HG02678 (cell line): ENCODE measurements around the gene SLC44A3.

Experiments
- ATAC-seq: cut with Tn5 transposase; IDR thresholded peaks from one replicate; pipeline ENCODE4 v1.9.1; 2021; ENCODE audit warnings: mild to moderate bottlenecking, moderate library complexity; ENCODE audit not compliant: unreplicated experiment

SLC44A3 gene

DNA sequence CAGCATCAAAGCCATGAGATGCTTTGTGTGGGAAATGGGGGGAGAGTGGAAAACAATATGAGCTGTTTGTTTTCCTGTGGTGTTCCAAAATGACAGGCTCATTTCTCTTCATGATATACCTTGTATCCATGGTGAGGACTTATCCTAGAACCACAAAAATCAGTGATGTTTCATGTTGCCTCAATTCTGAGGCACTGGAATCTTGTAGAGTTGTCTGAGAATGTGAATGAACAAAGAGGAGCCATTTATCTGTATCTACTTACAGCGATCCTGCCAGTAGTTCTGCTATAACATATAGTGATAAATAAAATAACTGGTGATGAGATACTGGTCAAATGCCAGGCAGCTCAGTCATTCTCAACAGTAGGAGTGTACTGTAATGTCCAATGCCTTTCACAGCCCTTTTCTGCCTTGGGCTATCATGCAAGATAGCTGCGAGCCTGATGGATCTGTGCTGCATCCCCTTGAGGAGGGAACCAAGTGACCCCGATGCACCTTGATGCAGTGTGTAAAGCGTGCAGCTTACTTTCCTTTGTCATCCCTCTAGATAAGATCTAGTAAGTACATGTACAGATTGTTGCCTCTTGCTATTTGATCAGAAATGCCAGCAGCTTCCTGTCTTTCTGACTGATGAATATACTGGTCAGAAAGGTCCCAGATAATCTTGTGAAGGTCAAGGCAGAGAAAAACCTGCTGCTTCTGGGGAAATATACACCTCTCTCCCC, 52.8 kb downstream of the SLC44A3 start:
- no peak for ATAC-seq

DNA sequence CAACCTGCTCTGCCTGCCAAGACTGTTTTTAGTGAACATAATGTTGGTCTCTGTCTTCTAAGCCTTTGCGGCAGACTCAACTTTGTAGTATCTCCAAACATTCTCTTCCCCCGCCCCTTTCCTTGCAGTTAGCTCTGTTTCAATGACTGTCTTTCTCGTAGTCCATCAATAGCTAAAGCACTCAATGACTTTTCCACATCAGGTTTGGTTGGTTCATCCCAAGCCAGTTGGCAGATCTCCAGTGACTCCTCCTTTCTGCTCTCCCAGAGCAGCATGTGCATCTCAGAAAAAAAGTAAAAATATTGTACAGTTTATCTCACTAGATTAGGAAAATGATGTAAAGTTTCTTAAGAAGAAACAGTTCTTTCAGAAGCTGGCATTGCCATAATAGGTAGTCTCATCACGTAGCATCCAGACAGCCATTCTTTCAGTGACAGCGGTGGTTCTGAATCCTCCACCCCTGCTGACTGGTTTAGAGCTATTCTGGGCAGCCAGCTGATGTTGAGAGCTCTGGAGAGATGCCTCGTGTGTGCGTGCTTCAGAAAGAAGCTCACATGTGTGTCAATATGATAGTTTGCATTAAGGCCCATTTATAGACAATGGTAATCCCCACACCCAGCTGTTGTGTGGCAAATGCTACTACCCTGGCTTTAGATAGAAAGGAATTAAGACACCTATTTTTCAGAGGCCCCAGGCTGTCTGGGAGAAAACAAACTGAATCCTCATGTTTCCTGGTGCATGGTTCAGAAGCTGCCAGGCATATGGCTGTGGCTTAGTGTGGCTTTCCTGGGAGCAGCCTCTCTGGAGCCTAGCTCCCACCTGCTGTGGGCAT, 53.6 kb downstream of the SLC44A3 start:
- no peak for ATAC-seq

DNA sequence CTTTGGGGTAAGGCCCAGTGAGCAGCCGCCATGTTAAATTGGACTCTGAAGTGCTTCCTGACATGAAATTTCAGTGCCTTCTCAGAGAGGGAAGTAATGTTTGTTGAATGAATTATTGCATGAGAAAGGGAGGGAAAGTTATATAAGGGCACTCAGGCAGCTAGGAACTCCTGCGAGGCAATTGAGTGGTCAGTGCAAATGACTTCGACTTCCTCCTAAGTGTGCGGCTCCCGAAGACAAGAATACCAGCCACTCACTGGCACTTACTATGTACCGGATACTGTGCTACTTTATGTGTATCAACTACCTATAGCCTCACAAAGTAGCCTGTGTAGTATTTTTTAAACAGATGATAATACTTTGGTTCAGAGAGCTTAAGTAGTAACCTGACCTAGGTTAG, 54.3 kb downstream of the SLC44A3 start:
- no peak for ATAC-seq

DNA sequence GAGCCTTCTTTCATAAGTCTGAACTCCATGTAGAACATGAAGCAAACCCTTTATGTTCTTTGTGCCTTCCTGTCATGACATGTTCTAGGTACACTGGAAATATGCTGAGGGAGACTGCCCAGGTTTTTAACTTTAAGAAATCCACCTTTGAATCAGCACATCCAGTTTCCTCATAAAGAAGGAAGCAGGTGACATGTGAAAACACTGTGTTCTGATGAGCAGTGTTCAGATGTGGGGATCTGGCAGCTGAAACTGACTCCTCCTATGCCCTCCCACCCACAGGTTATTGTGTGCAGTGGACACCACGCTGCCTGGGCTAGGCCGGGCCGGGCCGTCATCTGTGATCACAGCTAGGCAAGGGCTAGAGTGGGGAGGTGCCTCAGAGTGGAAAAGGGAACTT, 55.6 kb downstream of the SLC44A3 start:
- ATAC-seq, result no peak

DNA sequence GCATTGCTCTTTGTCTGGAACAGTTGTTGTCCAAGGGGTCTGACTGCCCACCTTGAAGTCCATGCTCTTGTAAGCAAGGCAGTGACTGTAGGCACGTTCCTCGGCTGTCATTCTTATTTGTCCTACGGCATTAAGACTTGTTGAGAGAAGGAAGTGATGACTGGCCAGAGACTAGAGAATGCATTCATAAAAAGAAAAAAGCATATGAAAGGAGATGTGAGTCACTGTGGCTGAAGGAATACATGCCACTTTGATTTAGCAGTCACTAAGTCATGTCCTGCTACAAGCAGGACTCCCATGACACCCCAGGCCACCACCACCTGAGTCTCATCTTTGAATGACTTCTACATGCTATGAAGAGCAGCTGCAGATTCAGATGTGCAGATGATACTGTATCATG, 56.2 kb downstream of the SLC44A3 start:
- no peak for ATAC-seq

DNA sequence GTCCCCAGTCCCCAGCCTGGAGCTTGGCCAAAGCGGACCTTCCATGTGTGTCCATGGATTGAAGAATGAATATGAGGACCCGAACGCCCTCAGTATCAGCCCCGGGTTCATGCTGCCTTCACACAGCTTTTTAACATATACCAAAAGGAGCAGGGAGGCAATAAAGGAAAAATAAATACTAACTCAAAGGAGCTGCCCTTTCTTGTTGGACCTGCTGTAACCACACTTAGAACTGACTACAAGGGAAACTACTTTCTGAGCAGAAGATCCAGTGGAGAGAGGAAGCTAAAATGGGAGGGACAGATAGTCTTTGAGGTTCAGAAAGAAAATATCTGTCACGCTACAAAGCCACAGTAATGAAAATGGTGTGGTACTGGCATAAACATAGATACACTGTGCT, 58.2 kb downstream of the SLC44A3 start:
- ATAC-seq, result no peak

DNA sequence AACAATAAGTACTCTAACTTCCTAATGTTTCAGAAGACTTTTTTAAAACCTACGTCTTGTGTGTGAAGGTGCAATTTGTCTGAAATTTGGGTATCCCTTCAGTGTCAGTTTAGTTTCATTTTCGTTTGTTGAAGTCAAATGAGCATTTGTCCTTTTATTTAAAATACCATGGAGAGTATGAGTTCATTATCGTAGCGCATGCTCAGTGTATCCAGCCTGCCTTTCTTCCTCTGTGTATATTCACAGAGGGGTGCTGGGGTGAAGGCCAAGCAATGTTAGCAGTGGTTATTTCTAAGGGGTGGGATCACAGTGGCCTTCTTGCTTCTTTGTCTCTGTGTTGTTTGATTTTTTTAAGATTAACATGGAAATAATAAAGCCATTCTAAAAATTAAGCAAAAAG, 63.5 kb downstream of the SLC44A3 start:
- no peak for ATAC-seq

DNA sequence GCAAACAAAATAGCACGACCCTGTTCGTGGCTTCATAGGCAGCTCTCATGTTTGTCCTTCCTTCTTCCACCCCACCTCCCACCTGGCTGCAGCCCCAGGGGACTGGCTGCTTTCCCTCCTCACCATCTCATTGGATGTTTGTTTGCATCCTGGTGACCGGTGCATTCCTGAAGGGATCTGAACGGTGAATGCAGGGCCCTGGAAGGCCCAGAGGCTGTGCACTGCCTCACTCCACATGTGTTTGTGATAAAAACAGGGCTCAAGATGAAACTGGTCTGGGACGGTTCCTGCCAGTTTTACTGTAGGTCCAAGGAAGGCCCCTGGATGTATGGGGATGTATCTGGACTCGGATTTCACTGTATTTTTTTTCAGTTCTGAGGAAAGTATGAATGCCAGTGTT, 63.9 kb downstream of the SLC44A3 start:
- no peak for ATAC-seq

DNA sequence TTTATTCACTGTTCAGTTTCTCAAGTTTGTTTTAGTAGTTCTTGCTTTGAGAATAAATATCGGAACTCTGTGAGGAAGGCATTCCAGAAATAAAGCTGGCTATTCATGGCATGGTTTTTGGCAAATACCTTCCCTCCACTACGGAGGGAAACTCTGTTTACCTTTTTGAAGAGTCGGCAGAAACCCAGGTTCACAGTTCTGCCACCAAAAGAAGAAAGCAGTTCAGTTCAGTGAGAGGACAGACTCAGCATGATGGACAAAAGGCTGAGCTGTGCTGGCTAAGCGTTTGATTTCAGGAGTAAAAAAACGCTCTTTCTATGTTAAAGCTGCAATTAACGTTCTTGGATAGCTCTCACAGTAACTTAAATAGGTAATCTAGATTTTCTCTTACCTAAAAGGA, 64.3 kb downstream of the SLC44A3 start:
- ATAC-seq, result no peak

DNA sequence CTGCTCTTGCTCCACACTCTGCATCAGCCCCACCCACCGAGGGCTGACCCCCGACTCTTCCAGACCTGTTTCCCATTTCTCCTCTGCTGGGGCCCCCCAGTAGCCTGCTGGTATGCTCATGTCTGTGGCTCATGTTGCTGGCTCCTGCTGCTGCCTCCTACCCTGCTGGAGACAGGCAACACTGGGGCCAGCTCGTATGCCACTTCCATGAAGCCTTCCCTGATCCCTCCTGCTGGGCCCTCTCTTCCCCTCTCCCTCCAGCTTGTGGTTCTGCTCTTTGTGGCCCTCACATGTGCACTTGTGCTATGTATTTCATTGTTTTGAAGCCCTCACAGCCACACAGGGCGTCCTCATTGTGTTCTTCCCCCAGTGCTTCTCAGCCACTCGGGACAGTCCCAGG, 66.2 kb downstream of the SLC44A3 start:
- ATAC-seq, result no peak

DNA sequence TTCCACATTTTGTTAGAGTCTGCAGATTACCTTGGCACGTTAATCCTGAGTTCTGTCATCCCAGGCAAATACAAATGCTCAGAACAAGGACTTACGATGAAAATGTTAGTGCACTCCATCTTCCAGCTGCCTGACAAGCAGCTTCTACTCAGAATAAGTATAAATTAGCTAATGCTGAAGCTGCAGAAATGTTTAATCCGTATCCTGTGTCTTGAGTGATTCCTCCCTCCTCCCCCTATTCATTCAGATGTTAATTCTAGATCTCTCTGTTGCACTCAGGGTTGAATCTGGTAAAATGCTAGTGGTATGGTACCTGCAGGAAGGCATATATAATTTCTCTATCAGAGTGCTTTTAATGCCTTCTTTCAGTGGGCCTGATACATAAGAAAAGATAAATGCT, 66.9 kb downstream of the SLC44A3 start:
- ATAC-seq, result no peak

DNA sequence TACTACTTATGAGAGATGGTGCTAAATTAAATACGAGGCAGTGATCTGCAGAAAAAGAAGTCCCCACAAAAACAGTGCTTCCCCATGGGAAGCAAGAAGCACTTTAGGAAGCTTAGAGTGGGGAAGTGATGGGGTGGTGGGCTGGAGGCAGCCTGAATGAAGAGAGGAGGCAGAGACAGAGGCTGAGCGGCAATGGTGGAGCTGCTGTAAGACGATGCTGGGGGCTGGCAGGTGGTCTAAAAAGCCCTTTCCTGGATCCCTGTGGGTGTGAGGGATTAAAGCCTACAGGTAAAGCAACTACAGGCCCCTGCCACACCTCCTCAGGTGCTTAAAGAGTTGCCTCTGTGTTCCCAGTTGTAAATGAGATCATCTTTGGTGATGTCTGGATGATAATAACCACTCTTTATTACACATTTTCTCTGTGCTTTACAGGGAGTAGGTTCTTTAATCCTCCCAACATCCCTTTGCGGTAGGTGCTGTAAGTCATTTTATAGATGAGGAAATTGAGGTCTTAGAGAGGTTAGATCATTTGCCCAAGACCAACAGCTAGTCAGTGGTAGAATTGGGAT, 67.5 kb downstream of the SLC44A3 start:
- no peak for ATAC-seq

DNA sequence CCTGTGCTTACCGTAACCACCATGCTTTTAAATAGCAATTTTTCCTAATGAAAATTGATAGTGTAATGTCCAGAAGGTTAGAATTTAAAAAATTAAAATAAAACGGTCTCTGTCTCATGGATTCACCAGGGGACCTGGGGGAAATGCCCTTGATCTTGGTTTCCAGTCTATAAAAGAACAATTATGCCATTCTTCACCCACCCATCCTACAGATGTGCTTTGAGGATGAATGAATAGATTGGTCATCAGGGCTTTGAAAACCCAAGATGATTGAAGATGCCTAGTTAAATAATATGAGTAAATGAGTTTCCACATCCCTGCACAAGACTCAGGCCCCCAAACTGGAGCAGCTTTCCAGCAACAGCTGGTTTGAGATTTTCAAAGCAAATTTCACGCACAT, 68.0 kb downstream of the SLC44A3 start:
- ATAC-seq, result no peak

DNA sequence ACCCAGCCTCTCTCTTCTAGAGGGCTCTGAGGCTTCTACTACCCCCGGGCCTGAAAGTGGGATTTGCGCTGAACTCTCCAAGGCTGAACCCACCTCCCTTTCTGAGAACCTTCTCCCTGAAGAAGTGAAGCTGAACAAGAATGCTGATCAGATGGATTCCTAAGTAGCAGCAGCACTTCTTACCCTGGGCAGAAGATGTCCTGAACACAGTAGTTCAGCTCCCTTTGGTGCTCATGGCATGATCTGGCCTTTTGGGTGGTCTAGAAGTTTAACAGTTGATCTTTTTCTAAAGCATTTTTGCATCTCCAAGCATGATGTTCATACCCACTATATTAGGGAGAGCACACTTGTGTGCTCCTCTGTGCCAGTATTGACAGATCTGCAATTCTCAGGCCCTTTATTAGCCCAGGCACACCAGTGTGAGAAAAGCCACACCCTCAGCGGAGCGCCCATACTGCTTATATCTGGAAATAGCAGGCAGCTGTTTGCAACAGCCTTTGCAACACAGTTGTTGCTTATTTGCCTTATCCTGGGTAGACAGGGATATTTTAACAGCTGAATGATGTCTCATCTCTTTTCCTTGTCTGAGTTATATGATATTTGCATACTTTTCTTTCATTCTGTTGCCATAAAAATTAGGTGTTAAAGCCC, 72.6 kb downstream of the SLC44A3 start:
- ATAC-seq, result no peak

DNA sequence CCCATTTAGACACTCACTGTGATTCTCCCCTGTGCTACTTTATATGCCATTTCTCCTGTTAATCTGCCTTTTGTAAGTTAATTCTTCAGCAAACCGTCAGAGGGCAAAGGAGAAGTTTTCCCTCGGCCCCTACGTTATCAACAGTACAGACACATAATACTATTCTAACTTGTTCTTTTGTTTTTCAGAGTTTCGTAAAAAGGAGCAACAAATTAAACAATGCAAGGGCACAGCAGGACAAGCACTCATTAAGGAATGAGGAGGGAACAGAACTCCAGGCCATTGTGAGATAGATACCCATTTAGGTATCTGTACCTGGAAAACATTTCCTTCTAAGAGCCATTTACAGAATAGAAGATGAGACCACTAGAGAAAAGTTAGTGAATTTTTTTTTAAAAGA, 74.5 kb downstream of the SLC44A3 start:
- ATAC-seq, result no peak

DNA sequence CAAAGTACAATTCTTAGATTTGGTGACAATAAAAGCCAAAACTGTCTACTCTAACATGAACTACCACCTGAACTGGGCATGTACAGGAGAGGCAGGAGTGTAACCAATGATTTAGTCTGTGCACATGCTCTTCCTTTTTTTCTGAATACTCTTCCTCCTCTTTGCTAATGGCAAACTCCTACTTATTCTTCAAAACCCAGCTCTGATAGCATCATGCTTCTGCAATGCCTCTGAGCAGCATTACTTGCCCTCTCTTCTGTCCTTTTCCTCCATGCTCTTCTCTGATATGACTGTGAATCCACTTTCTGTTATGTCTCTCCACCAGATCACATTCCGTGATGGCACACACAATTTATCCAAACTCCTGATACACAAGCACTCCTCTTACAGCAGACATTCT, 75.4 kb downstream of the SLC44A3 start:
- no peak for ATAC-seq

DNA sequence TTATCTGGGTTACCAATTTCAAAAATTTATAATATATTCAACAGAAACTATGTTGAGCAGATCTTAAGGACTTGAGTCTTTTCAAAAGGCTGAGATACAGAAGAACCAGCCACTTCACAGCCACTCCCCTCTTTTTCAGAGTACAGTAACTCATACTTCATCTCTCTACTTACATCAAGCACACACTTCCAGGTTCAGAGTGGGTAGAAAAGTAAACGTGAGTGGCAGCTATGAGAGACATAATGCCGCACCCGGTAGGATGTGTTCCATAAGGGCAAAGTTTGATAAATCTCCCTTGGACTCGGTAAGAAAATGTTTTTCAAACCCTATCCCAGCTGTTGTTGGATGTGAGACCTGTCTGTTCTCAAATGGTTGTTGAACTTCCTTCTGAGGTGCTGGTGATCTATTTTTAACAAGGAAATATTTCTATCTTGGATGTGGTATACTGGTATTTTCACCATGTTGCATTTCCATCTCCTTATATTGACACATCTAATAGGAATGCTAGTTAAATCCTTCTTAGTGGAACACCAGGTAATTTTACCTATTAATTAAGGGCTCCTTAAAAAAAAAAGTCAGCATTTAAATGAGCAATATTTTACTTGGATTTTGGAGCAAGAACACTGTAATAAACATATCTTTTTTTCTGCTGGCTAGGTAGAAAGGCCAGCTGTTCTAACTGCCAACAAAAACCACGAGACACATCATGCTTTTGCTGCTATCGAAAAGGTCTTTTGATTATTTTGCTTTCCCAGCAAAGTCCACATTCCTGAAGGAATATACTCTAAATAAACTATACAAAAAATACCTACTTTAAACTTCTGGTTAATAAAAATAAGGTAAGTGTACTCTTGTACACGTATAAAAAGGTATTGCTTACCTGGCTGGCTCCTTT, 78.6 kb downstream of the SLC44A3 start:
- no peak for ATAC-seq

DNA sequence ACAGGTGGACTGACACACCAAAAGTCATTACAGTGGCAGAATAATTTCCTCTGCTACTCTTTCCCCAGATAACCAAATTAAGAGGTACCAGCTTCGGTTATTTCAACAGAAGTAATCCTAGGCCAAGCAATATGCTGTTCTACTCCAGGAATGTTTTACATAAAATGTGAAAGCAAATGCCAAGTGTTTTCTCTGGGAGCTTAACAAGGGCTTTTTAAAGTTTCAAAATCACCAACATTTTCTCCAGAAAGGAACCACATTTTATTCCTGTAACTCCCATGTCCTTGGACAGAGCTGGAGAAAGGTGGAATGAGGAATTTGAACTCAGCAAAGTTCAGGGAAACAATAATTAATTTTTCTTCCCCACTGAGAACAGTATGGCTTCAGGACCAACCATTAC, 79.6 kb downstream of the SLC44A3 start:
- ATAC-seq, result no peak

DNA sequence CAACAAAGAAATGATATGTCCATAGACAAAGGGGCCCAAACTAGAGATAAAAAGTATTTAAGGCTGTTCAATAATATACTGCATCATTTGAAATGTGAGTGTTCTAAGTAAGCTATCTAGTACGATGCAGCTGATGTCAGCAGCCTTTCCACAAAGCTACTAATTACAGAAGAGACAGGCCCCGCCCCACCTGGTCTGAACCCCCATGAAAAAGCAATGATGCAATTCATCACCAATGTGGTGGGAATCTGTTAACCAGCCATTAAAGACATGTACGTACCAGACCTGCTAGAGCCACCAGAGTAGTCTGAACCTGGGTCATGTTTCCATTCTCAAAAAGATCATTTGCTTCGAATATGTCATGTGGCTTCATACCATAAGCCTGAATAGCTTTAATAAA, 81.7 kb downstream of the SLC44A3 start:
- ATAC-seq, result no peak

DNA sequence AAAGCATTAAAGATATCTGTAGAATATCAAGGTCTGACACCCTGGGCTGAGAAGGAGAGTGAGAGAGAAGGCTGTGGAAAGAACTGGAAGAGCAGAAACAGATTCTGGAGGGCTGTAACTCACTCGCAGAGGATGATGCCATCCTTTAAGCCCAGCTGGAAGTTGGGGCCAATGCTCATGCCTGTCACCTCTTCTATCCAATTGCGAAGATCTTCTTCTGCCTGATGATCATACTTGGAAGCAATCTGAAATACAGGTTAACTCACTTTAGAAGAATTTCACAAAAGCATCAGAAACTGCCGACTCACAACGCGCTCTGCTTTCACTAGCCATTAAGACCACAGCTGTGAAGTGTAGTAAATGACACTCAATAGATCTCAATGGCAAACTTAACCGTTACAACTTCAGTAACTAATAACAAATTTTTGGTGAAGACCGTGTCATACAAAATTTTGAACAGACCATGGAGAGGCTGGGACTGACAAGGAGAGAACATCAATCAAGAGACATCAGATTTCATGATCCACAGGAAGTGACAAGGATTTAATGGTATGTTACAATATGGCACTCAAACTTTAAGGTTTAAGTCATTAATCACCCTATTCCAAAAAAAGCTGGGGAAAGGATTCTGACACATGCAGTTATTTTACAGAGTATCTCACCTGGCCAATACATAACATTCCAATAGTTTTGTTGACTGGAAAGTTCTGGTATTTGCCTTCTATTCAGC, 83.3 kb downstream of the SLC44A3 start:
- ATAC-seq, result no peak
